OCI-LY1 (cell line): ENCODE results near the gene PPP2R2C.

Experiments
- CTCF ChIP-seq: fragments of 200-600 bp; sonication (generic), shearing (Covaris generic); IDR thresholded peaks from 2 replicates; pipeline ENCODE4 v1.5.1; 2017; ENCODE audit warnings: mild to moderate bottlenecking, antibody characterized with exemption, low read length, moderate library complexity, mixed read lengths
- EZH2 ChIP-seq: fragments of 200-600 bp; sonication (generic), shearing (Covaris generic); IDR thresholded peaks from 2 replicates; pipeline ENCODE4 v1.8.0; 2017; ENCODE audit warnings: borderline replicate concordance, mixed run types, mild to moderate bottlenecking, antibody characterized with exemption, low read length, moderate library complexity, mixed read lengths

GRCh38 chr4:6371812-6372211 is 100.6 kb downstream of the PPP2R2C start:
- no peak for TF ChIP-seq CTCF
- no peak for TF ChIP-seq EZH2
